Panc1 (cell line): ENCODE data around the gene UBP1.

Source experiments
- CTCF ChIP-seq: fragments of 450-650 bp; IDR thresholded peaks from 2 replicates; pipeline ENCODE4 v1.5.1; 2017; ENCODE audit warnings: mild to moderate bottlenecking
- POLR2AphosphoS5 ChIP-seq: IDR thresholded peaks from 2 replicates; pipeline ENCODE4 v1.6.1; 2012; ENCODE audit warnings: mild to moderate bottlenecking, low read depth, low read length, moderate library complexity
- REST ChIP-seq, 2 experiments: IDR thresholded peaks; 2 replicates each; pipeline ENCODE4 v1.6.1; 2011 to 2012; ENCODE audit warnings: low read depth in 2 of 2, control low read depth in 1 of 2, low read length in 1 of 2, mild to moderate bottlenecking in 1 of 2, moderate library complexity in 1 of 2; ENCODE audit not compliant: insufficient read depth in 1 of 2
- SIN3A ChIP-seq: IDR thresholded peaks from 2 replicates; pipeline ENCODE4 v1.6.1; 2012; ENCODE audit warnings: low read depth, mild to moderate bottlenecking, low read length, moderate library complexity, borderline replicate concordance; ENCODE audit not compliant: insufficient read depth
- TCF7L2 ChIP-seq: IDR thresholded peaks from 2 replicates; pipeline ENCODE4 v1.6.1; 2011; ENCODE audit warnings: mild to moderate bottlenecking, low read depth, low read length, inconsistent platforms

GRCh38 chr3:33386631-33387030 is 53.6 kb downstream of the UBP1 start:
- TF ChIP-seq CTCF (no peak), REST (IDR thresholded peaks at IDR 0.05; ENCODE audit: insufficient read depth in 1 of 2, low read depth in 2 of 2, low read length in 1 of 2) (no peak), POLR2AphosphoS5 (no peak), TCF7L2 (no peak), SIN3A (no peak)
